CD4-positive, alpha-beta memory T cell (primary cell): ENCODE results near the gene GXYLT1. TPM values are rescaled to one million over a fixed set of nuclear protein-coding genes. Genes with fewer than 3 reads are reported as not detected.

ENCODE experiments used
- CTCF ChIA-PET: fragments of 350-600 bp; sonication (Branson Sonifier 250); formaldehyde crosslinking; loops from one replicate; lab custom pipeline; 2021; ENCODE audit warnings: inconsistent platforms; ENCODE audit not compliant: partially characterized antibody; lab: Charles Lee
- POLR2A ChIA-PET: fragments of 350-600 bp; sonication (Branson Sonifier 250); formaldehyde crosslinking; loops from one replicate; lab custom pipeline; 2021; ENCODE audit not compliant: partially characterized antibody; lab: Charles Lee
- DNase-seq, 5 donors: peaks; one replicate each; pipeline versions ENCODE4 v3.0.0 to v3.0.0-alpha.2; 2020 to 2022; ENCODE audit warnings: mixed read lengths in 1 of 5
- H3K27ac ChIP-seq: one replicate; pipeline ENCODE4 v1.7.0; 2013; ENCODE audit warnings: low read depth, low read length
- H3K27me3 ChIP-seq: 2 replicates; pipeline ENCODE4 v1.7.0; 2013; ENCODE audit warnings: mild to moderate bottlenecking, low read length, moderate library complexity; ENCODE audit not compliant: insufficient read depth
- H3K36me3 ChIP-seq: 2 replicates; pipeline ENCODE4 v1.7.0; 2013; ENCODE audit warnings: mild to moderate bottlenecking, low read length, moderate library complexity; ENCODE audit not compliant: insufficient read depth
- H3K4me1 ChIP-seq: 2 replicates; pipeline ENCODE4 v1.7.0; 2013; ENCODE audit warnings: mild to moderate bottlenecking, low read length, moderate library complexity; ENCODE audit not compliant: insufficient read depth
- H3K4me3 ChIP-seq, 2 donors: one replicate each; pipeline ENCODE4 v1.7.0; 2013; ENCODE audit warnings: low read length in 2 of 2, mild to moderate bottlenecking in 1 of 2
- H3K9me3 ChIP-seq, 2 donors: one replicate each; pipeline ENCODE4 v1.7.0; 2013; ENCODE audit warnings: low read length in 2 of 2, control low read depth in 1 of 2; ENCODE audit not compliant: control insufficient read depth in 1 of 2
- H3K27ac Mint-ChIP-seq, 7 donors: one replicate each; pipeline ENCODE4 v1.8.0; 2020 to 2021; ENCODE audit warnings: mixed read lengths in 7 of 7, mild to moderate bottlenecking in 6 of 7, inconsistent platforms in 3 of 7, moderate library complexity in 3 of 7
- H3K27me3 Mint-ChIP-seq, 2 donors: one replicate each; pipeline ENCODE4 v1.8.0; 2020 to 2021; ENCODE audit warnings: mixed read lengths in 2 of 2
- H3K36me3 Mint-ChIP-seq, 2 donors: one replicate each; pipeline ENCODE4 v1.8.0; 2020 to 2021; ENCODE audit warnings: mixed read lengths in 2 of 2, inconsistent platforms in 1 of 2, mild to moderate bottlenecking in 1 of 2
- H3K4me1 Mint-ChIP-seq, 4 donors: one replicate each; pipeline ENCODE4 v1.8.0; 2020 to 2021; ENCODE audit warnings: mixed read lengths in 4 of 4, mild to moderate bottlenecking in 1 of 4
- H3K4me3 Mint-ChIP-seq, 8 donors: one replicate each; pipeline ENCODE4 v1.8.0; 2020 to 2021; ENCODE audit warnings: mixed read lengths in 8 of 8, mild to moderate bottlenecking in 7 of 8, moderate library complexity in 6 of 8, inconsistent platforms in 3 of 8
- H3K9me3 Mint-ChIP-seq, 8 donors: one replicate each; pipeline ENCODE4 v1.8.0; 2020 to 2021; ENCODE audit warnings: mixed read lengths in 8 of 8, mild to moderate bottlenecking in 5 of 8, inconsistent platforms in 3 of 8, moderate library complexity in 1 of 8
- intact Hi-C: fragments of 100-400 bp; cut with micrococcal nuclease; formaldehyde crosslinking; loops from one replicate; pipeline ENCODE4 v1.15.1; 2023
- polyA plus RNA-seq, 2 donors: library from polyadenylated mRNA; unstranded; fragments of 300-500 nt; fragmentation: Illumina TruSeq; gene quantifications; one replicate each; pipeline ENCODE4 v1.2.3, GENCODE V29; 2021
- total RNA-seq, 2 experiments: library from RNA; stranded (reverse); gene quantifications; one replicate each; pipeline ENCODE4 v1.2.3, GENCODE V29; 2021

Gene GXYLT1
- total and polyA plus RNA-seq, 4 experiments from 2014 or later: 2.3 to 9.5 (median 6.2) TPM

DNA sequence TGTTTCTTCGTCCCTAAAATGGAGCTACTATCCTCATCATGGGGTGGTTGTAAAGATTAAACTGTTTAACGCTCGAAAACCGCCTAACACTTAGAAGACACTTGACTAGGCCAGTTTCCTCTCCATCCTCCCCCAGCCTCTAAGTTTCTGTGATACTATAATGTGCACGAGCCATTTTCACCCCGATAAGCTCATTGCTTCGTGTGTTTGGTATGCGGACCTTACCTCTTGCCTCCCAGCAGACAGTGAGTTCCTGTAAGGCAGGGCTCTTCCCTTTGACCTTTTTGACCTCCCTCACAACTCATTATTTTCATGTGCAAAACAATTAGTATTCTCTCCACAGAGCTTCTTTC is 499 bp upstream of the GXYLT1 start:
- Histone ChIP-seq H3K4me1 (peaks cover 39% of the 10 kb centered on the region), H3K36me3 (no peaks in the 10 kb centered on the region), H3K4me3 (peak overlapping the region; percentile 7 to 80), H3K27me3 (no peaks in the 10 kb centered on the region), H3K9me3 (no peaks in the 10 kb centered on the region), H3K27ac (peak overlapping the region; percentile 54)
- no peaks in the 10 kb centered on the region for H3K27me3 Mint-ChIP-seq
- H3K9me3 Mint-ChIP-seq: peaks cover 0 to 2% (median 0%) of the 10 kb centered on the region in 8 donors
- H3K36me3 Mint-ChIP-seq: peaks cover 0 to 3% of the 10 kb centered on the region in 2 donors
- H3K4me3 Mint-ChIP-seq: peak overlapping the region; percentile 86 to 95 (median 89)
- no peak for DNase-seq
- intact Hi-C loops: loop anchor here (1.0 to 2.0 kb wide), 2 partner anchors 46 to 92 kb away; no protein-coding TSS in a partner anchor
- ChIA-PET POLR2A (interaction anchor here (0.6 to 1.7 kb wide), 10 partner anchors 19 to 183 kb away, joined by 3 to 8 read pairs (median 4); partner anchors contain the start of genes PPHLN1 and ZCRB1), CTCF (interaction anchor here (1.0 to 1.4 kb wide), 3 partner anchors 15 to 226 kb away, joined by 3 to 6 read pairs (median 3); no protein-coding TSS in a partner anchor)
- H3K27ac Mint-ChIP-seq: peak overlapping the region; percentile 72 to 94 (median 89)
- peaks cover 31 to 47% (median 40%) of the 10 kb centered on the region in 4 donors for H3K4me1 Mint-ChIP-seq

DNA sequence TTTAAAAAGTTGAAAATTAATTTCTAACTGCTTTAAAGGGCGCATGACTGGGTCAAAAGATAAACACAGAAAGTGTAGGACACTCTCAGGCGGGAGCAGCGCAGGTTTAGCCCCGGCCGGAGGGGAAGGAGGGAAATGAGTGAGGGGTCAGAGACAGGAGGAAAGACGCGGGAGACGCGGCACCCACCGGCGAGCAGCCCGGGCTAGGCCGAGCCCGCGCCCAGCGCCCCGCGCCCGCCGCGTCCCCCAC is 591 bp downstream of the GXYLT1 start:
- H3K27me3 ChIP-seq: no peaks in the 10 kb centered on the region
- peaks cover 39% of the 10 kb centered on the region for H3K4me1 ChIP-seq
- no peaks in the 10 kb centered on the region for H3K9me3 ChIP-seq
- peak overlapping the region; percentile 4 to 97 (median 83) for H3K27ac Mint-ChIP-seq
- H3K36me3 ChIP-seq: no peaks in the 10 kb centered on the region
- ChIA-PET CTCF (no interaction called here), POLR2A (interaction anchor here (1.2 to 1.5 kb wide), 3 partner anchors 18 to 184 kb away, joined by 4 to 6 read pairs (median 6); no protein-coding TSS in a partner anchor)
- no peaks in the 10 kb centered on the region for H3K27me3 Mint-ChIP-seq
- peak overlapping the region; percentile 54 for H3K27ac ChIP-seq
- H3K4me1 Mint-ChIP-seq: peaks cover 35 to 51% (median 44%) of the 10 kb centered on the region in 4 donors
- H3K4me3 Mint-ChIP-seq: peak overlapping the region; percentile 90 to 98 (median 95)
- peak in 2 of 5 donors; percentile 9 to 39 for DNase-seq
- intact Hi-C loops: loop anchor here (1.0 to 2.0 kb wide), 2 partner anchors 45 to 182 kb away; partner anchors contain the start of genes PPHLN1 and ZCRB1
- peaks cover 0 to 3% of the 10 kb centered on the region in 2 donors for H3K36me3 Mint-ChIP-seq
- H3K4me3 ChIP-seq: peak overlapping the region; percentile 44 to 80
- peaks cover 0 to 2% (median 0%) of the 10 kb centered on the region in 8 donors for H3K9me3 Mint-ChIP-seq

DNA sequence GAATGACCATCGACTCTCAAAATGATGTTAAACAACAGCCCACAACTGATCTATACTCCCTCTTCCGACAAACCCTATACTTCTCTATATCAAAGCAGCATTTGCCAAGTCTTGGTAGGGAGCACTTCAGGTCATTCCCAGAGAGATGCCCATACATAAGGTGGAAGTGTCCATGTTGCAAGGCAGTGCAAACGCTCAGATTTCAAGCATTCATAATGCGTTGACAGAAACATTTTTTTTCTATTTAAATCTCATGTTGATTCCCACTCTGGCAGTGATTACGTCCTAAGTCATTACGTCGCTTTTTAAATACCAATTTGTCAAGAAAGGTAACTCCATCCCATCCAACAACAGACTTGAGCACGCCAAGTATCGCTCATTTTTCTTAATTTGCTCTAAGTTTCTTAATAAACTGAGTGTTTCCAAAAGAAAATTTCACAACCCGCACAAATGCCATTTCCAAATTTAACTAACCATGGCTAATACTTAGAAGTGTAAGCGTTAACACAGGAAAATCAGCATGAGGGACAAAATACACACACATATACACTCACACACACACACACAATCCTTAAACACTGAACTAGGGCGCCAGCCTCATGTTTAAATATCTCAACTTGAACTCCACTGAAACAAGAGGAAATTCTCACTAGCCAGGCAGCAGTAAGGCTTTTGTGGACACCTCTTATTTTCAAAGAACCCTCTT is 1.1 kb downstream of the GXYLT1 start:
- H3K27ac ChIP-seq: peak overlapping the region; percentile 54
- POLR2A ChIA-PET: no interaction called here
- H3K27ac Mint-ChIP-seq: peak overlapping the region; percentile 49 to 97 (median 83)
- no peaks in the 10 kb centered on the region for H3K27me3 ChIP-seq
- no peaks in the 10 kb centered on the region for H3K36me3 ChIP-seq
- no peaks in the 10 kb centered on the region for H3K27me3 Mint-ChIP-seq
- H3K9me3 ChIP-seq: no peaks in the 10 kb centered on the region
- peaks cover 0 to 3% of the 10 kb centered on the region in 2 donors for H3K36me3 Mint-ChIP-seq
- CTCF ChIA-PET: no interaction called here
- intact Hi-C loops: loop anchor here (1.0 to 2.0 kb wide), 2 partner anchors 45 to 183 kb away; partner anchors contain the start of genes PPHLN1 and ZCRB1
- peak in 2 of 5 donors; percentile 2 to 33 for DNase-seq
- peaks cover 39% of the 10 kb centered on the region for H3K4me1 ChIP-seq
- H3K9me3 Mint-ChIP-seq: peaks cover 0 to 2% (median 0%) of the 10 kb centered on the region in 8 donors
- H3K4me3 Mint-ChIP-seq: peak overlapping the region; percentile 90 to 98 (median 95)
- peak overlapping the region; percentile 44 to 80 for H3K4me3 ChIP-seq
- peaks cover 35 to 51% (median 44%) of the 10 kb centered on the region in 4 donors for H3K4me1 Mint-ChIP-seq

DNA sequence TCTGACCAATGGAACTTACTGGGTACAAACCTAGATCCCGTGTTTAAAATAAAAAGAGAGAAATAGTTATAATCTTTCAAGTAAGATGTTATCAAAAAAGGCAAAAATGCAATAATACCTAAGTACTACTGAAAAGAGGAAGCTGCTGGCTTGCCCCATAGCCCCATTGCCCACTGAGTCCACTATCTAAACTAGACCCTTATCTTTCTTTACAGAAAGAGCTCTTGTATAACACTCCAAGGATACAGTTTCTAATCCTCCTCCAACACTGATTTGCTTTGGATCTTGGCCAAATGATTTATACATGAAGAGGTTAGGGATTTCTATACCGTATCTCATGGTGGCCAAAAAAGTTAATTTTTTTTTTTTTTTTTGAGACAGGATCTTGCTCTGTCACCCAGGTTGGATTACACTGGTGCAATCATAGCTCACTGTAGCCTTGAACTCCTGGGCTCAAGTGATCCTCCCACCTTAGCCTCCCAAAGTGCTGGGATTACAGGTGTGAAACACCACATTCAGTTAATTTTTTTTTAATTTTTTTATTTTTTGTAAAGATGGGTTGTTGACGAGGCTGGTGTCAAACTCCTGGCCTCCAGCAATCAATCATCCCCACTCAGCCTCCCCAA is 2.6 kb downstream of the GXYLT1 start:
- ChIA-PET POLR2A (no interaction called here), CTCF (interaction anchor here (1.1 kb wide), 1 partner anchor 15 kb away, joined by 3 read pairs; no protein-coding TSS in a partner anchor)
- H3K36me3 ChIP-seq: no peaks in the 10 kb centered on the region
- Mint-ChIP-seq H3K9me3 (peaks cover 0 to 2% (median 0%) of the 10 kb centered on the region in 8 donors), H3K27ac (peak overlapping the region in 2 of 7 donors; percentile 2 to 36), H3K4me3 (peak overlapping the region in 2 of 8 donors; percentile 1 to 11), H3K4me1 (peaks cover 38 to 55% (median 45%) of the 10 kb centered on the region in 4 donors), H3K27me3 (no peaks in the 10 kb centered on the region), H3K36me3 (peaks cover 0 to 3% of the 10 kb centered on the region in 2 donors)
- no peaks in the 10 kb centered on the region for H3K9me3 ChIP-seq
- H3K4me3 ChIP-seq: no peak overlapping the region
- intact Hi-C loops: no loop called here
- no peaks in the 10 kb centered on the region for H3K27me3 ChIP-seq
- H3K27ac ChIP-seq: no peak overlapping the region
- DNase-seq: no peak
- peaks cover 39% of the 10 kb centered on the region for H3K4me1 ChIP-seq

DNA sequence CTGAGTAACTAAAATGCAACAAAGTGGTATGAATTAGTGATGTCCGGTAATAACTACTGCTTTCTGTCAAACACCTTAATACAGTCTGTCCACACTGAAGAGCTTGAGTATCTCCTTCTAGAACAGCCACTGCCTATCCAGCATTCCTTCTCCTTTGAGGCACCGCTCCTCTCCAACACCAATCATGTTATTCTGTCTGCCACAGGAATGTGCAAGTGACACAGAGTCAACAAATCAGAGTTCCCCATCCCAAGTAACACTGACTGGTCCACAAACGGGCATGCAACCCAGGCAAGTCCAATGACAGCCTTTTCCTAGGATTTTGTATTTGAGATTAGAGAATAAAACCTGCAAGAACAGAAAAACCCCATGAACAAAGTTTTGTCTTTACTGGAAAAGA is 3.8 kb downstream of the GXYLT1 start:
- CTCF ChIA-PET: interaction anchor here (1.1 kb wide), 1 partner anchor 117 kb away, joined by 4 read pairs; no protein-coding TSS in a partner anchor
- Mint-ChIP-seq H3K36me3 (peaks cover 0 to 3% of the 10 kb centered on the region in 2 donors), H3K9me3 (peaks cover 0 to 2% (median 0%) of the 10 kb centered on the region in 8 donors), H3K4me3 (no peak overlapping the region), H3K27ac (peak overlapping the region in 6 of 7 donors; percentile 15 to 84 (median 39)), H3K27me3 (no peaks in the 10 kb centered on the region), H3K4me1 (peaks cover 40 to 60% (median 49%) of the 10 kb centered on the region in 4 donors)
- Histone ChIP-seq H3K27me3 (no peaks in the 10 kb centered on the region), H3K4me1 (peaks cover 39% of the 10 kb centered on the region), H3K9me3 (no peaks in the 10 kb centered on the region), H3K4me3 (no peak overlapping the region), H3K36me3 (no peaks in the 10 kb centered on the region), H3K27ac (no peak overlapping the region)
- no peak for DNase-seq
- POLR2A ChIA-PET: no interaction called here
- intact Hi-C loops: no loop called here

DNA sequence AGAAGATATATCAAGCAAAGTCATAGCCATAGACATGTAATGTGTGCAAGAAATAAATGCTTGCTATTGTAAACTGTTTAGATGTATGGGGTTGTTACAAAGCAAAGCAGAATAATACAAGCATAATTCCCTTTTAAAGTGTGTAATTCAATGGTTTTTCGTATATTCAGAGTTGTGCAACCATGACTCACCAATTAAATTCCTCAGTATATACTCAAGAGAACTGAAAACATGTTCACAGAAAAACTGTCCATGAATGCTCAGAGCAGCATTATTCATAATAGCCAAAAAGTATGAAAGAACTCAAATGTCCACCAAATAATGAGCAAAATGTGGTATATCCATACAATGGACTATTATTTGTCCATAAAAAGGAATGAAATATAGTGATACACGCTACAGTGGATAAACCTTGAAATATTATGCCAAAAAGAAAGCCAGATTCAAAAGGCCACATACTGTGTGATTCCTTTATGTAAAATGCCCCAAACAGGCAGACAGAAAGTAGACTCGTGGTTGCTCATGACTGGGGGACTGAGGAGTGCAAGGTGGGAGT is 9.3 kb downstream of the GXYLT1 start:
- Histone ChIP-seq H3K36me3 (no peaks in the 10 kb centered on the region), H3K4me1 (peaks cover 6% of the 10 kb centered on the region), H3K4me3 (no peak overlapping the region), H3K9me3 (no peaks in the 10 kb centered on the region), H3K27ac (no peak overlapping the region), H3K27me3 (no peaks in the 10 kb centered on the region)
- Mint-ChIP-seq H3K36me3 (no peaks in the 10 kb centered on the region), H3K4me3 (no peak overlapping the region), H3K4me1 (peaks cover 31 to 61% (median 44%) of the 10 kb centered on the region in 4 donors), H3K9me3 (no peaks in the 10 kb centered on the region), H3K27me3 (no peaks in the 10 kb centered on the region), H3K27ac (peak overlapping the region in 1 of 7 donors; percentile 31)
- intact Hi-C loops: no loop called here
- DNase-seq: no peak
- CTCF ChIA-PET: interaction anchor here (1.3 kb wide), 1 partner anchor 111 kb away, joined by 3 read pairs; no protein-coding TSS in a partner anchor
- POLR2A ChIA-PET: interaction anchor here (1.2 kb wide), 1 partner anchor 192 kb away, joined by 3 read pairs; no protein-coding TSS in a partner anchor
